ENCODE data around the gene NOP56.
"Not testable (repeated sequence)": the region's sequence is repeated elsewhere in the genome, so short reads cannot be mapped to it uniquely, and the experiment has no call there.

Gene NOP56

DNA sequence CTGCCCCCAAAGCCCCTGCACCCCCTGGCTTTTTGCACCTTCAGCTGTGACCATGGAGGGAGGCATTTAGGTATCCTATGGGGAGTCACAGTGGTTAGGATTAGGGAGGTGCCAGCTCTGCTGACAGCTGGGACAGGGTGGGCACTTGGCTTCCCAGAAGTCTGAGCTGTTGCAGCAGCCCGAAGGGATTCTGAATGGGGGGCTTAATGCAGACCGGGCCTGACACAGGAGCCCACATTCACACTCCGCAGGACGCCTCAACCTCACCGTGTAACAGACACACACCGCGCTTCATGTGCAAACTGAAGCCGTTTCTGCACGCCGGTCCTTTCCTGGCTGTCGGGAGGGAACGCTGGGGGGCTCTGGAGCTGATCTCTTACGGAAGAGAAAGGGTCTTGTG, 42.1 kb downstream of the NOP56 start:
- Mint-ChIP-seq H3K4me1 (ENCODE audit: low read depth in 2 of 2) (peaks cover 10% of the 10 kb centered on the region in 2 donors), H3K27me3 (peaks cover 32 to 62% of the 10 kb centered on the region in 2 donors), H3K27ac (peak overlapping the region in 1 of 2 donors; percentile 86), H3K9me3 (no peaks in the 10 kb centered on the region), H3K4me3 (peak overlapping the region; percentile 17 to 27), H3K36me3 (ENCODE audit: insufficient read depth) (peaks cover 12% of the 10 kb centered on the region)
- no peak for ATAC-seq (replicated peaks)
- DNase-seq = no peak

- H3K4me1 Mint-ChIP-seq (ENCODE audit: low read depth in 2 of 2) = peaks cover 10% of the 10 kb centered on the region in 2 donors
- ATAC-seq (replicated peaks) (no peak), DNase-seq (no peak)
- no peaks in the 10 kb centered on the region for H3K9me3 Mint-ChIP-seq
- H3K4me3 Mint-ChIP-seq = peak overlapping the region in 1 of 2 donors; percentile 2
- peak overlapping the region in 1 of 2 donors; percentile 86 for H3K27ac Mint-ChIP-seq
- peaks cover 34 to 68% of the 10 kb centered on the region in 2 donors for H3K27me3 Mint-ChIP-seq
- H3K36me3 Mint-ChIP-seq (ENCODE audit: insufficient read depth) = peaks cover 12% of the 10 kb centered on the region
Measured at GRCh38 chr20:2695206-2695983, 43.0 kb downstream of the NOP56 start.

DNA sequence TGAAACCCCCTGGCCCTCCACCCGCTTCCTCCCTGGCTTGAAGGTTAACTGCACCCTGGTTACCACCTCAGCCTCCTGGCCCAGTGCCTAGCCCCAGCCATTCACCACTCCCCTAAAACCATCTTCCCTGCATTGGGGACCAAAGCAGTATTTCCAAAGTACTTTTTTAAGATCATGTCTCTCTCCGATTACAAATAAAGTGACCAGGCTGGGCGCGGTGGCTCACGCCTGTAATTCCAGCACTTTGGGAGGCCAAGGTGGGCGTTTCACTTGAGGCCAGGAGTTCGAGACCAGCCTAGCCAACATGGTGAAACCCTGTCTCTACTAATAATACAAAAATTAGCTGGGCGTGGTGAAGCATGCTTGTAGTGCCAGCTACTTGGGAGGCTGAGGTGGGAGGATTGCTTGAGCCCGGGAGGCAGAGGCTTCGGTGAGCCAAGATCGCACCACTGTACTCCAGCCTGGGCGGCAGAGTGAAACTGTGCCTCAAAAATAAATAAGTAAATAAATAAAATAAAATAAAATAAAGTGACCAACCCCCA, 43.6 kb downstream of the NOP56 start:
- not testable (repeated sequence) for H3K27ac Mint-ChIP-seq; H3K36me3 Mint-ChIP-seq (ENCODE audit: insufficient read depth); H3K9me3 Mint-ChIP-seq; ATAC-seq (replicated peaks); H3K4me3 Mint-ChIP-seq; DNase-seq
- peaks cover 39 to 74% of the 10 kb centered on the region in 2 donors for H3K27me3 Mint-ChIP-seq
- H3K4me1 Mint-ChIP-seq (ENCODE audit: low read depth in 2 of 2) = peaks cover 10% of the 10 kb centered on the region in 2 donors

- no peak for DNase-seq
- H3K4me1 Mint-ChIP-seq (ENCODE audit: low read depth in 2 of 2) = peaks cover 5 to 6% of the 10 kb centered on the region in 2 donors
- H3K27me3 Mint-ChIP-seq = peaks cover 34 to 74% of the 10 kb centered on the region in 2 donors
- peaks cover 5% of the 10 kb centered on the region for H3K36me3 Mint-ChIP-seq (ENCODE audit: insufficient read depth)
- H3K4me3 Mint-ChIP-seq = no peak overlapping the region
- ATAC-seq (replicated peaks) = no peak
- H3K9me3 Mint-ChIP-seq = no peaks in the 10 kb centered on the region
- no peak overlapping the region for H3K27ac Mint-ChIP-seq
Measured at GRCh38 chr20:2696646-2697045, 44.2 kb downstream of the NOP56 start.

DNA sequence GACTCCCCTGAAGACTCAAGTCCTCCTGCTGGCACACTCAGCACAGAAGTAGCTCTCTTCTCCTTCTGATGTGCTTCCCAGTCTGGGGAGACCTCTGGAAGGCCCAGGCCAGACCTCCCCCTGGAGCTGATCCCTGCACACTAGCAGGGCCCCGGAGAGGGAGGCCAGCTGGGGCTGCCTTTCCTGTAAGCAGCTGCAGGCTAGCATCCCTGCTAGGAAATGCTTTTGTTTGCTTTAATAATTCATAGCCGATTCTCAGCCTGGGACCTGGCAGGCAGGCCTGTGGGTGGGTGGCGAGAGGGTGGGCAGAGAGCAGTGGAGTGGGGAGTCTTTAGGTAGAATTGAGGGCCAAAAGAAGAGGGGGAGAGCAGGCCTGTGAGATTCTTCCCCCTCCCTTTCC, 45.3 kb downstream of the NOP56 start:
- Mint-ChIP-seq H3K9me3 (no peaks in the 10 kb centered on the region), H3K27me3 (peaks cover 31 to 71% of the 10 kb centered on the region in 2 donors), H3K27ac (no peak overlapping the region), H3K4me3 (no peak overlapping the region), H3K4me1 (ENCODE audit: low read depth in 2 of 2) (no peaks in the 10 kb centered on the region), H3K36me3 (ENCODE audit: insufficient read depth) (no peaks in the 10 kb centered on the region)
- no peak for ATAC-seq (replicated peaks)
- no peak for DNase-seq

DNA sequence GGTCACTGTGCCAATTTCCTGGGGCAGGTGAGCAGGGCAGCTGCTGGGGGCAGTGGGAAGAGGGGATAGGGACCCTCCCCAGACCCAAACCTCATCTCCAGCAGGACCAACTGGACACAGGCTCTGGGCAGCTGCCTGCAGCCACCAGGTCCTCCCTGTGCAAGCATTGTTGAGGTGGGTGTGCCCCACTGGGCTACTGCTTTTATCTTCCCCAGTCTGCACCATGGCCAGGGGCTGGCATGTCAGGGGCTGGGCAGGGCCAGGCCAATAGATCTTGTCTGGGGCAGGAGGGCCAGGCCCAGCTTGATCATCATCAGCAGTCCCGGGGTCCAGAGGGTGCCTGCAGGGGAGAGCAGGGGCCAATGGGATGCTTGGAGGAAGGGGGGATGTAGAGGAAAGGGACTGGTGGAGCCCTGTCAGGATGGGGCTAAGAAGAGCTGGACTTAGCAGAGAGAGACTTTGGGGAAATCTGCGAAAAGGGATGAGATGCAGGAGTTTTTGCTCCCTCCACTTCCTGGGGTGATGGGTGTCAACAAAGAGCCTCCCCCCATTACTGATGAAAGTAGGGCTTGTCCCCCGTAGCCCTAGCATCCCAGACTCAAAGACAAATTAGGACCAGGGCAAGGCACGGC, 45.9 kb downstream of the NOP56 start:
- H3K27me3 Mint-ChIP-seq = peaks cover 31 to 71% of the 10 kb centered on the region in 2 donors
- no peak overlapping the region for H3K4me3 Mint-ChIP-seq
- H3K4me1 Mint-ChIP-seq (ENCODE audit: low read depth in 2 of 2) = no peaks in the 10 kb centered on the region
- H3K9me3 Mint-ChIP-seq = no peaks in the 10 kb centered on the region
- no peak for DNase-seq
- no peaks in the 10 kb centered on the region for H3K36me3 Mint-ChIP-seq (ENCODE audit: insufficient read depth)
- H3K27ac Mint-ChIP-seq = no peak overlapping the region
- no peak for ATAC-seq (replicated peaks)

- no peaks in the 10 kb centered on the region for H3K9me3 Mint-ChIP-seq
- peaks cover 31 to 70% of the 10 kb centered on the region in 2 donors for H3K27me3 Mint-ChIP-seq
Measured at GRCh38 chr20:2698912-2699311, 46.5 kb downstream of the NOP56 start.

GRCh38 chr20:2699775-2700413, 47.5 kb downstream of the NOP56 start:
- no peak for ATAC-seq (replicated peaks)
- H3K27me3 Mint-ChIP-seq = peaks cover 32 to 60% of the 10 kb centered on the region in 2 donors

More at GRCh38 chr20:2698912-2699311, 46.5 kb downstream of the NOP56 start:
- ATAC-seq (replicated peaks) (no peak), DNase-seq (no peak)
- H3K27ac Mint-ChIP-seq = no peak overlapping the region
- no peaks in the 10 kb centered on the region for H3K4me1 Mint-ChIP-seq (ENCODE audit: low read depth in 2 of 2)
- no peaks in the 10 kb centered on the region for H3K36me3 Mint-ChIP-seq (ENCODE audit: insufficient read depth)
- H3K4me3 Mint-ChIP-seq = no peak overlapping the region

GRCh38 chr20:2700913-2701620, 48.6 kb downstream of the NOP56 start:
- Mint-ChIP-seq H3K4me1 (ENCODE audit: low read depth in 2 of 2) (no peaks in the 10 kb centered on the region), H3K27me3 (peaks cover 22 to 52% of the 10 kb centered on the region in 2 donors), H3K9me3 (no peaks in the 10 kb centered on the region), H3K27ac (no peak overlapping the region), H3K4me3 (no peak overlapping the region), H3K36me3 (ENCODE audit: insufficient read depth) (peaks cover 3% of the 10 kb centered on the region)
- DNase-seq = no peak
- ATAC-seq (replicated peaks) = no peak

More at GRCh38 chr20:2699775-2700413, 47.5 kb downstream of the NOP56 start:
- no peak for DNase-seq
- Mint-ChIP-seq H3K4me3 (no peak overlapping the region), H3K27ac (no peak overlapping the region), H3K4me1 (ENCODE audit: low read depth in 2 of 2) (no peaks in the 10 kb centered on the region), H3K9me3 (no peaks in the 10 kb centered on the region), H3K36me3 (ENCODE audit: insufficient read depth) (no peaks in the 10 kb centered on the region)

DNA sequence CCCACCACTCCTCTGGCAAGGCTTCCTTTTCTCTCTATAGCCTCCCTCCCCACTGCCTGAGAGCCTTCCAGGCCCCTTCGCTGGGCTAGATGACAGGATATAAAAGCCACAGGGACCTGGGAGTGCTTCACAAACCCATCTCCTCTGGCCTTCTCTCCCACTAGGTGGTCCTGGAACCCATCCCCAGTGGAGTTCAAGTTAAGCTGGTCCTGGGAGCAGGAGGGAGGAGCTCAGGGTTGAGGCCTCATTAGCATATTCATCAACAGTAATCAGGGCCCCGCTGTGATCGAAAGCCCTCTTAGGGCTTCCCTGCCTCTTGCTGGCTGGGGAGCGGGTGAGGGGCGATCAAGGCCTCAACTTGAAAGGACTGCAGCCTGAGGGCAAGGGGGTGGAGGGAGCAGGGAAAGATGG, 49.2 kb downstream of the NOP56 start:
- H3K9me3 Mint-ChIP-seq = no peaks in the 10 kb centered on the region
- H3K27ac Mint-ChIP-seq = no peak overlapping the region
- peaks cover 16 to 52% of the 10 kb centered on the region in 2 donors for H3K27me3 Mint-ChIP-seq
- H3K4me1 Mint-ChIP-seq (ENCODE audit: low read depth in 2 of 2) = no peaks in the 10 kb centered on the region
- DNase-seq = no peak
- H3K4me3 Mint-ChIP-seq = no peak overlapping the region
- H3K36me3 Mint-ChIP-seq (ENCODE audit: insufficient read depth) = peaks cover 3% of the 10 kb centered on the region
- ATAC-seq (replicated peaks) = no peak

GRCh38 chr20:2703716-2704475, 51.5 kb downstream of the NOP56 start:
- peaks cover 3% of the 10 kb centered on the region for H3K36me3 Mint-ChIP-seq (ENCODE audit: insufficient read depth)

GRCh38 chr20:2705931-2706645, 53.7 kb downstream of the NOP56 start:
- peaks cover 3% of the 10 kb centered on the region for H3K36me3 Mint-ChIP-seq (ENCODE audit: insufficient read depth)
- H3K27ac Mint-ChIP-seq = no peak overlapping the region
- no peaks in the 10 kb centered on the region for H3K9me3 Mint-ChIP-seq
- peaks cover 19 to 42% of the 10 kb centered on the region in 2 donors for H3K27me3 Mint-ChIP-seq
- ATAC-seq (replicated peaks) = no peak
- no peaks in the 10 kb centered on the region for H3K4me1 Mint-ChIP-seq (ENCODE audit: low read depth in 2 of 2)
- DNase-seq = no peak
- no peak overlapping the region for H3K4me3 Mint-ChIP-seq

More at GRCh38 chr20:2703716-2704475, 51.5 kb downstream of the NOP56 start:
- peaks cover 22 to 50% of the 10 kb centered on the region in 2 donors for H3K27me3 Mint-ChIP-seq
- no peaks in the 10 kb centered on the region for H3K4me1 Mint-ChIP-seq (ENCODE audit: low read depth in 2 of 2)
- no peaks in the 10 kb centered on the region for H3K9me3 Mint-ChIP-seq
- no peak overlapping the region for H3K4me3 Mint-ChIP-seq
- ATAC-seq (replicated peaks) (no peak), DNase-seq (no peak)
- no peak overlapping the region for H3K27ac Mint-ChIP-seq

Measured in effector memory CD8-positive, alpha-beta T cell (primary cell).